Ecto neural progenitor cell (in vitro differentiated cells): ENCODE results near the gene MPPED2.
"Not testable (repeated sequence)": the region's sequence is repeated elsewhere in the genome, so short reads cannot be mapped to it uniquely, and the experiment has no call there.

ENCODE experiments used
- DNase-seq: peaks from one replicate; pipeline ENCODE4 v3.0.0-alpha.2; 2018; ENCODE audit warnings: low spot score

Gene MPPED2

GRCh38 chr11:30579415-30580175 lies 6.6 kb downstream of the MPPED2 start:
- DNase-seq, result no peak

- no peak for DNase-seq
These were observed 7.7 kb downstream of the MPPED2 start for GRCh38 chr11:30578406-30578805.

- DNase-seq, result no peak
These were observed 12.2 kb downstream of the MPPED2 start for GRCh38 chr11:30573951-30574350.

- DNase-seq, result no peak
These were observed 17.2 kb downstream of the MPPED2 start for GRCh38 chr11:30568931-30569330.

GRCh38 chr11:30567644-30568043 lies 18.5 kb downstream of the MPPED2 start:
- DNase-seq, result no peak

- DNase-seq, result no peak
These were observed 19.0 kb downstream of the MPPED2 start for GRCh38 chr11:30567120-30567519.

GRCh38 chr11:30566482-30566881 lies 19.7 kb downstream of the MPPED2 start:
- DNase-seq, result no peak

GRCh38 chr11:30565027-30565426 lies 21.1 kb downstream of the MPPED2 start:
- DNase-seq, result no peak

GRCh38 chr11:30561691-30562415 lies 24.3 kb downstream of the MPPED2 start:
- DNase-seq, result no peak

- DNase-seq, result no peak
These were observed 25.7 kb downstream of the MPPED2 start for GRCh38 chr11:30560206-30561106.

- no peak for DNase-seq
These were observed 27.1 kb downstream of the MPPED2 start for GRCh38 chr11:30559004-30559403.

- not testable (repeated sequence) for DNase-seq
These were observed 31.6 kb downstream of the MPPED2 start for GRCh38 chr11:30554587-30554986.

GRCh38 chr11:30553521-30554110 lies 32.5 kb downstream of the MPPED2 start:
- DNase-seq, result no peak

GRCh38 chr11:30552839-30553238 lies 33.3 kb downstream of the MPPED2 start:
- no peak for DNase-seq

GRCh38 chr11:30550022-30550542 lies 36.1 kb downstream of the MPPED2 start:
- DNase-seq, result no peak

- no peak for DNase-seq
These were observed 36.6 kb downstream of the MPPED2 start for GRCh38 chr11:30549565-30549964.

- DNase-seq, result no peak
These were observed 39.8 kb downstream of the MPPED2 start for GRCh38 chr11:30546334-30546733.

GRCh38 chr11:30545507-30545906 lies 40.6 kb downstream of the MPPED2 start:
- no peak for DNase-seq

GRCh38 chr11:30543066-30543465 lies 43.1 kb downstream of the MPPED2 start:
- DNase-seq, result no peak

- DNase-seq, result no peak
These were observed 45.4 kb downstream of the MPPED2 start for GRCh38 chr11:30540781-30541180.

GRCh38 chr11:30538251-30538650 lies 47.9 kb downstream of the MPPED2 start:
- no peak for DNase-seq

GRCh38 chr11:30535818-30536217 lies 50.3 kb downstream of the MPPED2 start:
- no peak for DNase-seq
